ENCODE data around the gene ATP9A. TPM values are rescaled to one million over a fixed set of nuclear protein-coding genes. Genes with fewer than 3 reads are reported as not detected.
"Not testable (repeated sequence)": the region's sequence is repeated elsewhere in the genome, so short reads cannot be mapped to it uniquely, and the experiment has no call there.

Gene ATP9A
- total RNA-seq, 3 donors from 2014 or later = 0.30 to 1.2 (median 1.0) TPM

DNA sequence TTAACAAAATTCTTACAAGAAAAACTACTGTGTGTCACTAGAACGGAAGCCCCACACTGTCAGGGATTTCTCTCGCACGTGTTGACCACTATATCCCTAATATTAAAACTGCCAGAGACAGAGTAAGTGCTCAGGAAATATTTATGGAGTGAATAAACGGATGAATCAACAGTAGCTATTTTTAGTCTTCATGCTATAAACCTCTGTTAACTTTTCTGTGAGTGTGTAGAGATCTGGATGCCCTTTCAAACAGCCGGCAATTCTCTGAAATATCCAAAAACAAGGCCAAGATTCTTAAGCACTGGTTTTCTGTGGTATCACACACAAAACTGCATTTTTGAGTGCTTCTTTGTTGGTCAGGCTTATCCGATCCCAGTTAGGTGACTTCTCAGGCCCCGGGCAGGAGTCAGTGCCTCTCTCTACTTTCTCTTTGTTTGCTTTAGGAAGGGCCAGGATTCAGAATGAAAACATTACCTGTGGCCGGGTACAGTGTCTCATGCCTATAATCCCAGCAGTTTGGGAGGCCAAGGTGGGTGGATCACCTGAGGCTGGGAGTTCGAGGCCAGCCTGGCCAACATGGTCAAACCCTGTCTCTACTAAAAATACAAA is 15.7 kb downstream of the ATP9A start:
- H3K4me1 Mint-ChIP-seq (ENCODE audit: low read depth) = peaks cover 3% of the 10 kb centered on the region
- H3K9me3 Mint-ChIP-seq = no peaks in the 10 kb centered on the region
- H3K4me3 Mint-ChIP-seq = no peak overlapping the region
- ATAC-seq = no peak
- peaks cover 2% of the 10 kb centered on the region for H3K27me3 Mint-ChIP-seq (ENCODE audit: low read depth)
- no peaks in the 10 kb centered on the region for H3K36me3 Mint-ChIP-seq (ENCODE audit: insufficient read depth)
- DNase-seq = no peak

DNA sequence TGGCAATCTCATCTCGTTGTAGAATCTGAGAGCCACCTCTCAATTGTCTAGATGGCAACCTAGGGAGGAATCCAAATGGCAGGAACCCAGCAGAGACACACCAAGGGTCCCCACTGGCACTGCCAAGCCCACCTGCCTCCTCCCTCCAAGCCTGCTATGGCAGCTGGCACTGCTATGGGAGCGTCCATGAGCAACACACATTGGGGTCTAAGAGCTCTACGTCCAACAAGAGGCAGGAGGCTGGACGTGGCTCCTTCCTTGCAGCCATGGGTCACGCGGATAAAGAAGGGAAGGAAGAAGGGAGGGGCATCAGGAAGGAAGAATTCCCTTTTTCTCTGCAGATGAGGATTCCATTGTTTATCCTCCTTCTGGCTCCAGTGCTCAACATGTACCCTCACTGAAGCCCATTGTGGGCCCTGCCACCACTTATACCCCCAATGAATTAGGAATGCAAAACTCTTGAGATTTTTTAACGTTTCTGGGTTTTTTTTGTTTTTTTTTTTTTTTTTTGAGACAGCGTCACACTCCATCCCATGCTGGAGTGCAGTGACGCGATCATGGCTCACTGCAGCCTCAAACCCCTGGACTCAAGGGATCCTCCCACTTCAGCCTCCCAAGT is 17.3 kb downstream of the ATP9A start:
- no peaks in the 10 kb centered on the region for H3K9me3 Mint-ChIP-seq
- no peak for ATAC-seq
- no peaks in the 10 kb centered on the region for H3K36me3 Mint-ChIP-seq (ENCODE audit: insufficient read depth)
- DNase-seq = no peak
- peaks cover 3% of the 10 kb centered on the region for H3K4me1 Mint-ChIP-seq (ENCODE audit: low read depth)
- no peak overlapping the region for H3K4me3 Mint-ChIP-seq
- H3K27me3 Mint-ChIP-seq (ENCODE audit: low read depth) = peaks cover 2% of the 10 kb centered on the region

DNA sequence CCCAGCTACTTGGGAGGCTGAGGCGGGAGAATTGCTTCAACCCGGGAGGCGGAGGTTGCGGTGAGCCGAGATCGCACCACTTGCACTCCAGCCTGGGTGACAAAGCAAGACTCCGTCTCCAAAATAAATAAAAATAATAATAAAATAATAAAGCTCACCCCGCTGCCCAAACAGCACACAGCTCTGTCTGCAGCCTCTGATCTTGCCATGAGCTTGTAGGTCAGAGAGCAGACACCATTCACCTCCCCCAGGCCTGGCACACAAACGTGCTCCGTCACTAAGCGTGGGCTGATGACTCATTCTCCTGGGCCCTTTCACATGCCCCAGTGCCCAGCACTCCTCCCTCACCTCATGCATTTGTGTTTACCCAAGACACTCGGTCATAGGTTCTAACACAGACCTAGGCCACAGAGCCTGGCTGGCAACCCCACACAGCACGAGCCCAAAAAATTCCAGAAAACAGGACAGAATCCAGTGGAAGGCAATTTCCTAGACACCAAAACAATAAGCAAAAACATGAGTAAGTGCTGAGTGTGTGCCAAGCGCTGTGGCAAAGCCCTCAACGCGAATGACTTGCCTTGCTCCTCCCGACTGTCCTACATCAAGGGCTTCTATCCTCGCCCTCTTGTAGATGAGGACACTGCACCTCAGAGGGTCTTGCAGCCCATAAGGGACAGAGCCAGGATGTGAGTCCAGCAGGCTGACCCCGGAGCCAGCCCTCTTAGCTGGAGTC is 18.0 kb downstream of the ATP9A start:
- Mint-ChIP-seq H3K9me3 (no peaks in the 10 kb centered on the region), H3K4me1 (ENCODE audit: low read depth) (peaks cover 3% of the 10 kb centered on the region), H3K36me3 (ENCODE audit: insufficient read depth) (no peaks in the 10 kb centered on the region), H3K27me3 (ENCODE audit: low read depth) (peaks cover 4% of the 10 kb centered on the region), H3K4me3 (no peak overlapping the region)
- peak; percentile 70 to 77 for ATAC-seq
- no peak for DNase-seq

DNA sequence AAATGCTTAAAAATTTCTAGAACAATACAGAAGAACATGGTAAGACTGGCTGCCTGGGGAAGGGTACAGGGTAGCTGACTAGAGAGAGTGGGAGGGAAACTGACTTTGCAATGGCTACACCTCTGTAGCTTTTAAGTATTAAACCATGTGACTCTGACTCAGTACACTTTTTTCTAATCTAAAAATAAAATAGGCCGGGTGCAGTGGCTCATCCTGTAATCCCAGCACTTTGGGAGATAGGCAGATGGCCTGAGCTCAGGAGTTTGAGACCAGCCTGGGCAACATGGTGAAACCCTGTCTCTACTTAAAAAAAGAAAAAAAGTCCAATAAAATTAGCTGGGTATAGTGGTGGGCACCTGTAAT is 18.5 kb downstream of the ATP9A start:
- H3K4me3 Mint-ChIP-seq = no peak overlapping the region
- no peaks in the 10 kb centered on the region for H3K9me3 Mint-ChIP-seq
- no peak for DNase-seq
- H3K4me1 Mint-ChIP-seq (ENCODE audit: low read depth) = peaks cover 3% of the 10 kb centered on the region
- H3K36me3 Mint-ChIP-seq (ENCODE audit: insufficient read depth) = no peaks in the 10 kb centered on the region
- ATAC-seq = no peak
- peaks cover 4% of the 10 kb centered on the region for H3K27me3 Mint-ChIP-seq (ENCODE audit: low read depth)

DNA sequence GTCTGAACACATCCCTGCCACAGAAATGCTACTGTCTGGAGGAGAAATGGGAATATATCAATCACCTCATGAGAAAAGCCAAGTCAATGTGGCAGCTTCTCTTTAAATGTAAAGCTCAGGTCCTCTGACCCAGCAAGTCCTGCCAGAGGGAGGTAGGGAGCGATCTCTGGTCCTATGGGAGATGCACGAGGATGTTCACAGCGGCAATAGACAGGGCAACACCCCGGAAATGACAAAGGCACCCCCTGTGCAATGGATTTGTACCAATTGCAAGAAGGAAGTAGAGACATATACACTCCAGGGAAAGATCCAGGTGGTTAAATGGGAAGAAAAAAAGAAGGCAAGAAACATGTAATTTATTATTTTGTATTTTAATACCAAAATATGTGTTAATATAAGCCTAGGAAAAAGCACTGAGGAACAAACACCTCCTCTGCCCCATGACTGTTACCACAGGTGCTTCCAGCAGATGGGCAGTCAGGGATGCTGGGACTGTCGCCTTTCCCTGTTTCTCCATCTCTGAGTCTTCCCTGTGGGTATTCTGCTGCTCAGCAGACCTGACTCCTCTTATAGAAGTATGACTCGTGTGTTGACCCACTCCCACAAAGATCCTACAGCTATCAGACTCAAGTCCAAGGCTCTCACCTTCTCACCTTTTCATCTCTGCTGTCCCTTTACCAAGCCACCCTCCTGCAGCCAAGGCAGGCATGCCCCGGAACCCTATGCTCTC is 20.8 kb downstream of the ATP9A start:
- DNase-seq (no peak), ATAC-seq (no peak)
- Mint-ChIP-seq H3K4me1 (ENCODE audit: low read depth) (peaks cover 3% of the 10 kb centered on the region), H3K27me3 (ENCODE audit: low read depth) (peaks cover 4% of the 10 kb centered on the region), H3K9me3 (no peaks in the 10 kb centered on the region), H3K36me3 (ENCODE audit: insufficient read depth) (no peaks in the 10 kb centered on the region), H3K4me3 (no peak overlapping the region)

DNA sequence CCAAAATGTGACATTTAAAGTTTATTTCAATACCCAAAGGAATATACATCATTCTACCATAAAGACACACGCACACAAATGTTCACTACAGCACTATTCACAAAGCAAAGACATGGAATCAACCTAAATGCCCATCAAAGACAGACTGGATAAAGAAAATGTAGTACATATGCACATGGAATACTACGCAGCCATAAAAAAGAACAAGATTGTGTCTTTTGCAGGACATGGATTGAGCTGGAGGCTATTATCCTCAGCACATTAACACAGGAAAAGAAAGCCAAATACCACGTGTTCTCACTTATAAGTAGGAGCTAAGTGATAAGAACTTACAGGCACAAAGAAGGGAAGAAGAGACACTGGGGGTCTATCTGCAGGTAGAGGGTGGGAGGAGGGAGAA is 22.4 kb downstream of the ATP9A start:
- no peak overlapping the region for H3K4me3 Mint-ChIP-seq
- no peak for ATAC-seq

DNA sequence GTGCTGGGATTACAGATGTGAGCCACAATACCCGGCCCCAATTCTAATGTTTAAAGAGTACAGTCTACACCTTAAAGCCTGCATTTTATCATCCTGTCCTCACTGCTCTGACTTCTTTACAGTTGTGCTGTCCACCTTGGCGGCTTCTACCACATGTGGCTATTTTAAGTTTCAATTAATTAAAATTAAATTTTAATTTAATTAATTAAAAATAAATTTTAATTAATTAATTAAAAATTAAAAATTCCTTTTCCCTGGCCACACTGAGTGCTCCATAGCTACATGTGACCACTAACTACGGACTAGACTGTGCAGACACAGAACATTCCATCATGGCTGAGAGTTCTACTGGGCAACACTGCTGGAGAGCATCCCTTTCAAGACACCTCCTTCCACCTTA is 27.4 kb downstream of the ATP9A start:
- H3K9me3 Mint-ChIP-seq = no peaks in the 10 kb centered on the region
- H3K27me3 Mint-ChIP-seq (ENCODE audit: low read depth) = peaks cover 1% of the 10 kb centered on the region

More for the DNA sequence above, 22.4 kb downstream of the ATP9A start:
- H3K4me1 Mint-ChIP-seq (ENCODE audit: low read depth) = peaks cover 3% of the 10 kb centered on the region
- no peak for DNase-seq
- H3K36me3 Mint-ChIP-seq (ENCODE audit: insufficient read depth) = no peaks in the 10 kb centered on the region
- peaks cover 1% of the 10 kb centered on the region for H3K27me3 Mint-ChIP-seq (ENCODE audit: low read depth)
- no peaks in the 10 kb centered on the region for H3K9me3 Mint-ChIP-seq

DNA sequence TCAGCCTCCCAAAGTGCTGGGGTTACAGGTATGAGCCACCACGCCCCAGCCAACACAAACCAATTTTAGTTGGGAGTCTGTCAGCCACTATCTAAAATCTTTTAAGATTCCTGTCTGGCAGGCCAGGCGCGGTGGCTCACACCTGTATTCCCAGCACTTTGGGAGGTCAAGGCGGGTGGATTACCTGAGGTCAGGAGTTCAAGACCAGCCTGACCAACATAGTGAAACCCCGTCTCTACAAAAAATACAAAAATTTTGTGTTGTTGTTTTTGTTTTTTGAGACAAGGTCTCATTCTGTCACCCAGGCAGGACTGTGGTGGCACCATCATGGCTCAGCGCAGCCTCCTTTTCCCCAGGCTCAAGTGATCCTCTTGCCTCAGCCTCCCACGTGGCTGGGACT is 27.9 kb downstream of the ATP9A start:
- not testable (repeated sequence) for H3K9me3 Mint-ChIP-seq; H3K27me3 Mint-ChIP-seq (ENCODE audit: low read depth); ATAC-seq; H3K4me1 Mint-ChIP-seq (ENCODE audit: low read depth); DNase-seq; H3K36me3 Mint-ChIP-seq (ENCODE audit: insufficient read depth); H3K4me3 Mint-ChIP-seq

More for the DNA sequence above, 27.4 kb downstream of the ATP9A start:
- ATAC-seq = no peak
- DNase-seq = no peak
- no peaks in the 10 kb centered on the region for H3K36me3 Mint-ChIP-seq (ENCODE audit: insufficient read depth)
- no peak overlapping the region for H3K4me3 Mint-ChIP-seq
- H3K4me1 Mint-ChIP-seq (ENCODE audit: low read depth) = no peaks in the 10 kb centered on the region

DNA sequence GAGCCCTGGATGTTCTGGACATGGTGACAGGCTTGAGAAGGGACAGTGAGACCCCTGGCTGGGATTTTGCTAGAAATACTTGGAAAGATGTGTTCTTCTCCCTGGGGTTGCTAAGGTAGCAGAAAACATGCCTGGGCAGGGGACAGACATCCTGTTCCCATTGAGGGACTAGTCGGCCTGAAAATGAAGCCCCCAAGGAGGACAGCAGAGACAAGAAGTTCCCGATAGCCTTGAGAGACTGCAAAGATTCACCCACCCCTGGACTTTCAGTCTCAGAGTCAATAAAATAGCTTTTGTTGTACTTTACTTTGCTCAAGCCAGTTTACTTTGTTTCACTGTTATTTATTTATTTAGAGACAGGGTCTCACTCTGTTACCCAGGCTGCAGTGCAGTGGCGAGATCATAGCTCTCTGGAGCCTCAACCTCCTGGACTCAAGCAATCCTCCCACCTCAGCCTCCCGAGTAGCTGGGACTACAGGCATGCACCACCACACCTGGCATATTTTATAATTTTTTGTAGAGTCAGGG is 28.4 kb downstream of the ATP9A start:
- H3K27me3 Mint-ChIP-seq (ENCODE audit: low read depth) = no peaks in the 10 kb centered on the region

DNA sequence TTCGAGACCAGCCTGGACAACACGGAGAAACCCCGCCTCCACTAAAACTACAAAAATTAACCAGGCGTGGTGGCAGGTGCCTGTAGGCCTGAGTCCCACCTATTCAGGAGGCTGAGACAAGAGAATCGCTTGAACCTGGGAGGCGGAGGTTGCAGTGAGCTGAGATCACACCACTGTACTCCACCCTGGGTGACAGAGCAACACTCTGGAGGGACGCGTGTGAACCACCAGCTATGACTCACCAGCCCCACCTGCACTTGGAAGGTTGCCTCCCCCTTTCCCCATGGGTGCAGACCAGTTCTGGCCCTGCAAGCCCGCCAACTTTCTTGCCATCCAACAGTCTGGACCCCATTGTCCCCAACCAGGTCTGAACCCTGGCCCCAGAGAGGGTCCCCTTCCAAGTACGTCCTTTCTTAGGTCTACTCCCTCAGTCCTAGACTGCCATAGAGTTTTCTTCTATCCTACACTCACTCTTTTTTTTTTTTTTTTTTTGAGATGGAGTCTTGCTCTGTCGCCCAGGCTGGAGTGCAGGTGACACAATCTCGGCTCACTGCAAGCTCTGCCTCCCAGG is 29.2 kb downstream of the ATP9A start:
- Mint-ChIP-seq H3K27me3 (ENCODE audit: low read depth) (no peaks in the 10 kb centered on the region), H3K9me3 (no peaks in the 10 kb centered on the region), H3K4me3 (no peak overlapping the region), H3K36me3 (ENCODE audit: insufficient read depth) (no peaks in the 10 kb centered on the region), H3K4me1 (ENCODE audit: low read depth) (no peaks in the 10 kb centered on the region)
- ATAC-seq = peak in 1 of 2 donors; percentile 38
- no peak for DNase-seq

More for the DNA sequence above, 28.4 kb downstream of the ATP9A start:
- H3K4me3 Mint-ChIP-seq = no peak overlapping the region
- H3K36me3 Mint-ChIP-seq (ENCODE audit: insufficient read depth) = no peaks in the 10 kb centered on the region
- no peak for ATAC-seq
- no peaks in the 10 kb centered on the region for H3K9me3 Mint-ChIP-seq
- no peaks in the 10 kb centered on the region for H3K4me1 Mint-ChIP-seq (ENCODE audit: low read depth)
- no peak for DNase-seq

DNA sequence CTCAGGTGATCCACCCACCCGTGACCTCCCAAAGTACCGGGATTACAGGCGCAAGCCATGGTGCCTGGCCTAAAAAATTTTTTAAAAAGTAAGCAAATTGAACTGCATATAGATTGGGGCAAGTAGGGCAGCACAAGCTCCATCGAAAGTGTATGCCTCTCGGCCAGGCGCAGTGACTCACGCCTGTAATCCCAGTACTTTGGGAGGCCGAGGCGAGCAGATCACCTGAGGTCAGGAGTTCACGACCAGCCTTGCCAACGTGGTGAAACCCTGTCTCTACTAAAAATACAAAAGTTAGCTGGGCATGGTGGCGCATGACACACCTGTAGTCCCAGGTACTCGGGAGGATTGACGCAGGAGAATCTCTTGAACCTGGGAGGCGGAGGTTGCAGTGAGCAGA is 29.9 kb downstream of the ATP9A start:
- ATAC-seq; H3K9me3 Mint-ChIP-seq; H3K4me1 Mint-ChIP-seq (ENCODE audit: low read depth); DNase-seq; H3K4me3 Mint-ChIP-seq; H3K27me3 Mint-ChIP-seq (ENCODE audit: low read depth); H3K36me3 Mint-ChIP-seq (ENCODE audit: insufficient read depth): not testable (repeated sequence)

DNA sequence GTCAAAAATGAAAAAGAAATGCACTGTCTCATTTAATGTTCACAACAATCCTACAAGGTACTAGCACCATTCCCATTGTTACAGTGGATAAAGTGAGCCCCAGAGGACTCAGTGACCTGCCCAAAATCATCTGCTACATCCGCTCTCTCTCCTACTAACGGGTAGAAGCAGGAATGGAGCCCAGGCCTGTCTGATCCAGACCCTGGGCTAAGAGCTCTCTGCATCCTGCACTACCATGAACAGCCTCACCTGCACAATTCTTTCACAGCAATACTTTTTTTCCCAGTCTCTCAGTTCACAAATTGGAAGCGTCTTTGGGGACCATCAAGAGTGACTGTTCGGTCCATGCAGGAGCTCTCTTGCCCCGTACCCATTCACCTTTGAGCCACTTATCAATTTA is 31.2 kb downstream of the ATP9A start:
- H3K36me3 Mint-ChIP-seq (ENCODE audit: insufficient read depth) = no peaks in the 10 kb centered on the region
- no peak overlapping the region for H3K4me3 Mint-ChIP-seq
- ATAC-seq (no peak), DNase-seq (no peak)
- H3K4me1 Mint-ChIP-seq (ENCODE audit: low read depth) = peaks cover 3% of the 10 kb centered on the region
- H3K27me3 Mint-ChIP-seq (ENCODE audit: low read depth) = peaks cover 2% of the 10 kb centered on the region
- H3K9me3 Mint-ChIP-seq = no peaks in the 10 kb centered on the region

DNA sequence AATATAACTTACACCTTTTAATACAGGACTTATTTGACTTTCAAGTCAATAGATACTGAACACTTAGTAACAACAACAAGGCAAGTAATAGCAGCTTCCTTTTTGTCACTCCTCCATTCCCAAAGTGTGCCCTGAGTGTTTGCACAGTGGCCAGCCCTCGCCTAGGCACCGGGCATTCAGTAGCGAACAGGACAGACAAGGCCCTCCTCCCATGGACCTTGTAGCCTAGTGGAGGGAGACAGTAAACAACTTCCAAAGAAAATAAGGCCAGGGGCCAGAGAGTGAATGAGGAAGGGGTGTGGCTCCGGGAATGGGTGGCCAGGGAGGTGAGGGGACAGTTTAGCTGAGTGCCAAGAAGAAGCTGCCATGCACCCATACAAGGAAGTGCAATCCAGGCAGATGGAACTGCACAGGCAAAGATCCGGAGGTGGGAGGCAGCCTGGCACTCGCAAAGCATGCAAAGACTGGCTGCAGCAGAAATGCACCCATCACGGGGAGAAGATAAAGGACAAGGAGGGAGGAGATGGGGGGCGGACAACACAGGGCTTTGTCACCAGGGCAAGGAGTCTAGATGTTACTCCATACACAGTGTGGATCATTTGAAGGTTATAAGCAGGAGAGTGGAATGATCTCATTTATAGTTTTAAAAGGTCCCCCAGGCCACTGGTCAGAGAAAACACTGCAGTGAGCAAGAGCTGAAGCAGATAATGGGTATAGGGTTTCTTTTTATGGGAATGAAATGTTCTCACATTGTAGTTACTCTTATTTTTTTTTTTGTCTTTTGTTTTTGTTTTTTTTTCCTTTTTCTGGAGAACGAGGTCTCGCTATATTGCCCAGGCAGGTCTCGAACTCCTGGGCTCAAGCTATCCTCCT is 32.2 kb downstream of the ATP9A start:
- ATAC-seq (no peak), DNase-seq (no peak)
- Mint-ChIP-seq H3K4me1 (ENCODE audit: low read depth) (peaks cover 3% of the 10 kb centered on the region), H3K9me3 (no peaks in the 10 kb centered on the region), H3K4me3 (no peak overlapping the region), H3K27me3 (ENCODE audit: low read depth) (peaks cover 2% of the 10 kb centered on the region), H3K36me3 (ENCODE audit: insufficient read depth) (no peaks in the 10 kb centered on the region)
